Vagina (tissue), 2 donors: ENCODE measurements around the gene KRTAP10-6.
"Not testable (repeated sequence)": the region's sequence is repeated elsewhere in the genome, so short reads cannot be mapped to it uniquely, and the experiment has no call there.

Experiments used
- CTCF ChIP-seq, 3 experiments: fragments of 450-650 bp in 2 of 3; fragments of 200-600 bp in 1 of 3; sonication (generic) in 1 of 3; IDR thresholded peaks; one replicate each; pipeline ENCODE4 v1.5.1; 2017 to 2019; ENCODE audit warnings: antibody characterized with exemption in 3 of 3, mild to moderate bottlenecking in 2 of 3, moderate library complexity in 2 of 3
- POLR2A ChIP-seq, 2 donors: fragments of 450-650 bp; IDR thresholded peaks; one replicate each; pipeline ENCODE4 v1.6.1; 2017; ENCODE audit warnings: antibody characterized with exemption in 2 of 2, mild to moderate bottlenecking in 2 of 2, moderate library complexity in 2 of 2
- POLR2AphosphoS5 ChIP-seq, 2 donors: sonication (generic); formaldehyde crosslinking; IDR thresholded peaks; one replicate each; pipeline ENCODE4 v1.9.0; 2017; ENCODE audit warnings: antibody characterized with exemption in 2 of 2, mild to moderate bottlenecking in 2 of 2, low read depth in 1 of 2; ENCODE audit not compliant: insufficient read depth in 1 of 2

DNA sequence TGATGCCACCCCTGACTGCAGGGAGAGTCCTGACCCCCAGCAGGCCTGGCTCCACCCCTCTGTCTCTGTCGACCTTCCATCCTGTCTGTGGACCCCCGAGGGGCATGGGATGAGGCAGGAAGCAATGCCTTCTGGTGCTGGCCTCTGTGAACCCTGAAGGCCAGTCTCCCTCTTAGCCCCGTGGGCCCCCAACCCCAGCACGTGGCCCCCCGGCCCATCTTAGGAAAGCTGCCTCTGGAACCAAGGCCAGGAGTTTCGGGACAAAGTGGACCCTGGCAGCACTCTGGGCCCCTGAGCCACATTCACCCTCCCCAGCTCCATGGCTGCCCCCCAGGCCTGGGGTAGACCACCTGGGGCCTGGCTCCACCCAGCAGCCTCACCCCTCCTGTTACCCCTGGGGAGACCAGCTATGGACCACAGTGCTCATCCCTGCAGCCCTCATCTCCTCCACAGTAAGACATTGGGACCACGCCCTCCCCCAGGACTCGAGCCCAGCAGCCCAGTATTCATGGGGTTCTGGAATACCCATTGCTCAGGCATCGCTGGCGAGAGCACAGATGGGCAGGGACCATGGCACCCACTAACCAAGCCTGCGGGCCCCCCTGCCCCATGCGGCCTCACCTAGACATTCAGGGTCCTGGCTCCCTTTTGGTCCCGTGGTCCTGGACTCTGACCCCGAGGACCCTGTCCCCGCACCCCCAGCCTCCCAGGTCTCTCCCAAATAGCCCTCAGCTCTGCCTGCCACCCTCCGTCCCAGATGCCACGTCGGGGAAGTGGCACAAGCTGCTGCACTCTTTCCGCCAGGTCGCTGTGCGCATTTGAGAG is 46.4 kb upstream of the KRTAP10-6 start:
- not testable (repeated sequence) for TF ChIP-seq CTCF (IDR thresholded peaks at IDR 0.05); POLR2A (IDR thresholded peaks at IDR 0.05); POLR2AphosphoS5 (IDR thresholded peaks at IDR 0.05; ENCODE audit: insufficient read depth in 1 of 2, low read depth in 1 of 2)
